Measurements from ENCODE around the gene TMSB4X. TPM values are rescaled to one million over a fixed set of nuclear protein-coding genes. Genes with fewer than 3 reads are reported as not detected.

The TMSB4X gene
- total and polyA plus RNA-seq, 2 donors (not counting 3 experiments of a cell fraction or from before 2014, with no cell fraction given) = 4,136 to 6,858 TPM

GRCh38 chrX:12932244-12932643 lies 42.7 kb upstream of the TMSB4X start:
- Histone ChIP-seq H3K4me2 (ENCODE audit: insufficient read depth, low read length) (no peak overlapping the region), H3K9me3 (replicated peaks; ENCODE audit: control insufficient read depth, insufficient read depth, low read length) (no peaks in the 10 kb centered on the region), H3K4me1 (ENCODE audit: control insufficient read depth, extremely low read depth, insufficient read depth, low read length) (no peaks in the 10 kb centered on the region), H4K20me1 (replicated peaks; ENCODE audit: control insufficient read depth, extremely low read depth, insufficient read depth, low read length) (no peaks in the 10 kb centered on the region), H2AFZ (ENCODE audit: low read depth, low read length) (no peak overlapping the region), H3K4me3 (replicated peaks in 1 of 3; ENCODE audit: insufficient read depth in 1 of 3, low read depth in 1 of 3, low read length in 3 of 3) (no peak overlapping the region), H3K27me3 (ENCODE audit: control insufficient read depth in 2 of 2, insufficient read depth in 2 of 2, low read length in 2 of 2) (no peaks in the 10 kb centered on the region), H3K9me1 (replicated peaks; ENCODE audit: control insufficient read depth, extremely low read depth, insufficient read depth, low read length) (no peaks in the 10 kb centered on the region), H3K27ac (ENCODE audit: insufficient read depth, low read depth, low read length) (no peak overlapping the region), H3K9ac (replicated peaks; ENCODE audit: extremely low read depth, insufficient read depth, low read length) (no peak overlapping the region), H3K36me3 (ENCODE audit: control insufficient read depth in 2 of 2, extremely low read depth in 1 of 2, insufficient read depth in 2 of 2, low read length in 2 of 2) (no peaks in the 10 kb centered on the region), H3K79me2 (ENCODE audit: control insufficient read depth, insufficient read depth, low read length) (no peaks in the 10 kb centered on the region)
- POLR2A ChIA-PET = no interaction called here
- intact Hi-C loops (cut with micrococcal nuclease) = no loop called here
- TF ChIP-seq MYC (IDR thresholded peaks at IDR 0.05; ENCODE audit: low read depth, low read length) = no peak
- DNase-seq (ENCODE audit: low read depth, low spot score) (no peak), FAIRE-seq (no peak)
- BruUV-seq (replicated peaks) = no TSS peak
- CTCF ChIA-PET = no interaction called here
- dilution Hi-C loops (cut with MboI; ENCODE audit: extremely low pct_ligation_motif_present, low sequenced_read_pairs) = no loop called here

GRCh38 chrX:12934850-12935249 lies 40.1 kb upstream of the TMSB4X start:
- no TSS peak for BruUV-seq (replicated peaks)
- ChIA-PET POLR2A (no interaction called here), CTCF (no interaction called here)
- no peak overlapping the region for H3K4me3 ChIP-seq (replicated peaks in 1 of 3; ENCODE audit: insufficient read depth in 1 of 3, low read depth in 1 of 3, low read length in 3 of 3)
- dilution Hi-C loops (cut with MboI; ENCODE audit: extremely low pct_ligation_motif_present, low sequenced_read_pairs) (no loop called here), intact Hi-C loops (cut with micrococcal nuclease) (no loop called here)
- no peak overlapping the region for H2AFZ ChIP-seq (ENCODE audit: low read depth, low read length)
- H4K20me1 ChIP-seq (replicated peaks; ENCODE audit: control insufficient read depth, extremely low read depth, insufficient read depth, low read length) = no peaks in the 10 kb centered on the region
- H3K4me2 ChIP-seq (ENCODE audit: insufficient read depth, low read length) = no peak overlapping the region
- H3K79me2 ChIP-seq (ENCODE audit: control insufficient read depth, insufficient read depth, low read length) = no peaks in the 10 kb centered on the region
- DNase-seq (ENCODE audit: low read depth, low spot score) = no peak
- no peaks in the 10 kb centered on the region for H3K27me3 ChIP-seq (ENCODE audit: control insufficient read depth in 2 of 2, insufficient read depth in 2 of 2, low read length in 2 of 2)
- H3K27ac ChIP-seq (ENCODE audit: insufficient read depth, low read depth, low read length) = no peak overlapping the region
- FAIRE-seq = no peak
- no peak overlapping the region for H3K9ac ChIP-seq (replicated peaks; ENCODE audit: extremely low read depth, insufficient read depth, low read length)
- no peak for TF ChIP-seq JUN (IDR thresholded peaks at IDR 0.05; ENCODE audit: borderline replicate concordance, insufficient read depth, insufficient read length, low read depth)
- no peak for TF ChIP-seq MAX (IDR thresholded peaks at IDR 0.05; ENCODE audit: insufficient read depth, insufficient read length)
- TF ChIP-seq POLR2AphosphoS5 (IDR thresholded peaks at IDR 0.05; ENCODE audit: insufficient read depth, low read depth, low read length) = no peak
- TF ChIP-seq EZH2 (IDR thresholded peaks at IDR 0.05; ENCODE audit: borderline replicate concordance, low read depth, low read length, severe bottlenecking) = no peak
- no peak for TF ChIP-seq FOS (IDR thresholded peaks at IDR 0.05; ENCODE audit: borderline replicate concordance, insufficient read depth, low read length)
- no peaks in the 10 kb centered on the region for H3K9me1 ChIP-seq (replicated peaks; ENCODE audit: control insufficient read depth, extremely low read depth, insufficient read depth, low read length)
- H3K9me3 ChIP-seq (replicated peaks; ENCODE audit: control insufficient read depth, insufficient read depth, low read length) = no peaks in the 10 kb centered on the region
- no peaks in the 10 kb centered on the region for H3K4me1 ChIP-seq (ENCODE audit: control insufficient read depth, extremely low read depth, insufficient read depth, low read length)
- H3K36me3 ChIP-seq (ENCODE audit: control insufficient read depth in 2 of 2, extremely low read depth in 1 of 2, insufficient read depth in 2 of 2, low read length in 2 of 2) = no peaks in the 10 kb centered on the region

Measured in endothelial cell of umbilical vein (primary cell).